GM19043 (cell line): ENCODE measurements around the gene GAD1.

Source experiments
- ATAC-seq: cut with Tn5 transposase; IDR thresholded peaks from one replicate; pipeline ENCODE4 v1.9.1; 2021; ENCODE audit warnings: low read depth; ENCODE audit not compliant: unreplicated experiment

Gene GAD1

DNA sequence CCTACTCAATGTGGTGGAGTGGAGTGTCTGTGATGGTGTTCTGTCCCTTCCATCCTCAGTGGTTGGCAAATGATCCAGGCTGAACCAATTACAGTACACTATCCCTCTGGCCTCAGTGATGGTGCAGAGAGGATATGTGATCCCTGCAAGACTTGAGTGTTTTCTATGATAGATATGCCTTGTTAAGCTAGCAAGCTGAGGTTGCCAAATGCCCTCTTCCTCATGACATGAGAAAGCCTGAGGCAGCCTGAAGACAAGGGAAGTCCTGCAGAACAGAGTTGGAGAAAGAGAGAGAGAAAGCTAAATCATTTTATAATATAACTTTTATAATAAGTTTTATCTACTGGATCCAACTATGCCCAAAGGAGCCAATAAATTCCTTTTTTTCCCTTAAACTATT, 70.8 kb downstream of the GAD1 start:
- no peak for ATAC-seq

DNA sequence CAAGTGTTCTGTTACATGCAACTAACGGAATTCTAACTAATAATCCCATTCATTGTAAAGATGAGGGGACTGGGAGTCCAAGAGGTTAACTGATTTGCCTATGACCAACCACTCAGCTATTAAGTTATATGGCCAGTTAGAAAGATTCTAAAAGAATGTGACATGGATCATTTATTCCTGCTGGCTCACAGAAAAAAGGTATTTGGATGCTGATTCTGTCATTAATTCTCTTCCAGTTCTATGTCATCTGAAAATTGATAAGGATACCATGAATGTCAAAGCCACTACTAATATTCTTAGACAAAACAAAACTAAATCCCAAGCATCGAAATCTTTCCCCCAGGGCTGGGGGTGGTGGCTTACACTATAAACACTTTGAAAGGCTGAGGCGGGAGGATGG, 71.2 kb downstream of the GAD1 start:
- ATAC-seq: no peak

DNA sequence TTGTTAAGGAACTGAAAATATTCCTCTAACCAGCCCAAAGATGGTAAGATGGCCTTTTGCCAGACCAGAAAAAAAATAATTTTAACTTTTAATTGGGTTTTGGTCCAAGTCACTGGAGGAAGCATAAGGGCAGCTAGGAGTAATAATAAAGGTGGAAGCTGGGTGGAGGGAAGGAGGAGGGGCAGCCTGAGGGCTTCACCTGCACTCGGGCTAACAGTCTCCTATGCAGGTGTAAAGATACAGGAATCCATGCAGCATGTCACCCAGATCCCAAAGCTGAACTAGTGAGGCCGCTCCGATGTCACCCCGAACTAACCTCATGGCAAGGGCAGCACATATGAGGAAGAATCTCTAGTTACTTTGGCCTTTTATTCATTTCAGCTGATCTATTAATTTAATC, 75.2 kb downstream of the GAD1 start:
- ATAC-seq: no peak

DNA sequence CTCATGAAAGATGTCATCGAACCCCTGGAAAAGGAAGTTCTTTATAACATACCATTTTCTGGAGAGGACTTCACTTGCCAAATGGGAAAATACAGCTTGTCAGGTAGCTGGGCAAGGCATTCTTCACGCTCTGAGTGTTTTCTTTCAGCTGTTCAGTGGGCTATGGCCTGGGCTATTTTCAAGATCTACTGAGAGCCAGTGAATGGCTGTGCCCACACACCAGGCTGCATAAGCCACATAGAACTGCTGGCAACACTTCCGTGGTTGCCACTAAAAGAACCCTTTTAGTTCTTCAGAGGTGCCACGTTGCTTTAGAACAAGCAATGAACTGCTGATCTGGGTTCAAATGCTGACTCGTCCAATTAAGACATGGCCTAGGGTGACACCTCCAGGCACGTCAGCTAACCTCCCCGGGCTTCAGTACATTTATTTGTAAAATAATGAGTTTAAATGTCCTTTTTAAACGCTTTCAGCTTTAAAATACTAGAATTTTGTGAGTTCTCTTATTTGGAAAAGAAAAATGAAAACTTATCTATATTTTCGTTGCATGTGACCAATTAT, 75.8 kb downstream of the GAD1 start:
- no peak for ATAC-seq

DNA sequence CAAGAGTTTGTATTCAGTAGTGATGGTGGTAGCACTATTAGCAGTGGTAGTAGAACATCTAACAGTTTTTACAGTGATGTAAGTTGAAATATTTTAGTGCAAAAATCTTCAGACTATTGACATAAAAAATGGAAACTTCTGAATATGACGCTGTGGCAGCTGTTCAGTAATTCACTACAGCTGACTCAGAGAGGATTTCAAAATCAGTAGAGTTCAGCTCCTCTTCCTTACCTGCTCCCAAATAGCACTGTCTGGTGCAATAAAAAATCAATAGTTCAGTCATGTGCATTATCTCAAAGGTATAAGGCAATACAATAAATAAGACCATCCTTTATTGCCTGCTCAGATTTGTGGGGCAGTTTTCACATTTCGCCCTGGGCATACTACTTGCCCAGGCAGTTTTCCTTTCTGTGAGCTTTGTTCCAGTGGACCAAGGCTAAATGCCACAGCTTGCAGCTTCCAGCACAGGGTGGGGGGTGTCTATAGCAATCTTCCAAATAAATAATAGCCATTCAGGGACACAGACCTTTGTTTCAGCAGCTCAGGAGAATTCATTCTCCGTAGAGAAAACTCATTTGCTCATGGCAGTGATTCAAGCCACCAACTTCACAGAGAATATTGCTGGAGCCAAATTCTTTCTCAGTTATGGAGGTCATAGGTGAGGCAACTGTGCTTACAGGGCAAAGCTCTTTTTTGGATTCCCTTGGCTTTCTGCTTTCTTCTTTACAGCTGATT, 78.5 kb downstream of the GAD1 start:
- ATAC-seq: no peak

DNA sequence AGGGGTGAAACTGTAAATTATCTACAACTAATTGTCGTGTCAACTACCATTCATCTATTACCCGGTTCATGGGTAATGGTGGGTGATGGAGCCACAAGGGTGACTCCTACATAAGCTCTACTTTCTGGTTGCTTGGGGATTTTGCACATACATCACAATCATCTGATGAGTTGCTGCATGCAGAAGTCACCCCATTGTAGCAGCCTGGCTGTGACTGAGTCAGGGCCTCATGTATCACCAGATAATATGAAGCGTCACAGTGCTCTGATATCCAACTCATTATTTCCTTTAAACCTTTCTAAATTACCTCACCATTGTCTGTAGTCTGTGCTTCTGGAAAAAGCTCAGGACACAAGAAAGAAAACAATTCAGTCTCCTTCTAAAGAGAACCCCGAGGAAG, 79.9 kb downstream of the GAD1 start:
- no peak for ATAC-seq

DNA sequence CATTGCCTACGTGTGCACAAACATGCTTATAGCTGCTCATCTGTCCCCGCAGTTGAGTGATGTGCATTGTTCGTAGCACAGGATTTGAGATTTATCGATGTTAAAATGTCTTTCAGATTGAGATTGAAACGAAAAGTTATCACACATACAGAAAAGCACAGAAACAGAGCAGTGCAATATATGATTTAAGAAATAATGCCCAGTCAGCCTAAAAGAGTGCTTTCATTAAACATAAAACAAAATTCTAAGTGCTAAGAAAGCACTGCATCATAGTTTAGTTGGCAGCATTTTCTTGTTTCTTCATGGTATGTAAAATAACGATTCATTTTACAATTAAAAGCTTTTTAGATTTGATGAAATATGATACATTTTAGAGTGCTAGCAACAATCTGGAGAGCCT, 80.4 kb downstream of the GAD1 start:
- ATAC-seq: no peak

DNA sequence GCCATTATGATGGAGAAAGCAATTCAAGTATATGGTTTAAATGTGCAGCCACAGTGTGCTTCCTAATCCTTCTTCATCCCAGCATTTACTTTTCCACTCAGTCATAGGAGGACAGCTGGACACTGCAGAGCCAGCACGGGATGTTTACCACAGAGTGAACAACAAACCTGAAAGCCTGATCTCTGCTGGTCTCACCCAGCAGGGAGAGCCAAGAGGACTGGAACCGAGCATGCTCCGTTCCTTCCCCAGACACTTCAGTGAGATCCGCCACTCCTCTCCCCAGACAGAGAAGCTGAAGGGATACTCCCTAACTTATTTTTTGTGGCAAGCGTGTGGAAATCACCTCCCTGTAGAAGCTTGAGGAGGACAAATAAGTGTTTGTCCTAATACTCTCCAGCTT, 89.2 kb downstream of the GAD1 start:
- no peak for ATAC-seq
